SH-SY5Y (cell line): ENCODE results near the gene C16orf87.

Experiments
- GATA2 ChIP-seq: IDR thresholded peaks from 2 replicates; pipeline ENCODE4 v1.6.1; 2011; ENCODE audit warnings: mild to moderate bottlenecking, low read depth, low read length
- GATA3 ChIP-seq: IDR thresholded peaks from 2 replicates; pipeline ENCODE4 v1.6.1; 2011; ENCODE audit warnings: low read depth, mild to moderate bottlenecking, low read length, moderate library complexity

GRCh38 chr16:46875243-46875642 lies 44.3 kb upstream of the C16orf87 start:
- TF ChIP-seq GATA3 = no peak
- TF ChIP-seq GATA2 = no peak
